Measurements from ENCODE around the gene ANKRD62.

ANKRD62 gene

GRCh38 chr18:12079491-12080237, 14.0 kb upstream of the ANKRD62 start:
- TF ChIP-seq ZFX (IDR thresholded peaks at IDR 0.05; ENCODE audit: borderline replicate concordance) (no peak), CTCF (IDR thresholded peaks at IDR 0.05) (no peak)
- H3K27ac ChIP-seq: no peak overlapping the region

- H3K27ac ChIP-seq: no peak overlapping the region
Measured at GRCh38 chr18:12085136-12085535, 8.5 kb upstream of the ANKRD62 start.

GRCh38 chr18:12085786-12086185, 7.9 kb upstream of the ANKRD62 start:
- TF ChIP-seq CTCF (IDR thresholded peaks at IDR 0.05): no peak
- no peak for TF ChIP-seq ZFX (IDR thresholded peaks at IDR 0.05; ENCODE audit: borderline replicate concordance)
- H3K27ac ChIP-seq: no peak overlapping the region

More at GRCh38 chr18:12085136-12085535, 8.5 kb upstream of the ANKRD62 start:
- TF ChIP-seq ZFX (IDR thresholded peaks at IDR 0.05; ENCODE audit: borderline replicate concordance) (no peak), CTCF (IDR thresholded peaks at IDR 0.05) (no peak)

GRCh38 chr18:12086249-12086648, 7.4 kb upstream of the ANKRD62 start:
- H3K27ac ChIP-seq: no peak overlapping the region
- no peak for TF ChIP-seq CTCF (IDR thresholded peaks at IDR 0.05)
- no peak for TF ChIP-seq ZFX (IDR thresholded peaks at IDR 0.05; ENCODE audit: borderline replicate concordance)

- H3K27ac ChIP-seq: no peak overlapping the region
- no peak for TF ChIP-seq CTCF (IDR thresholded peaks at IDR 0.05)
- TF ChIP-seq ZFX (IDR thresholded peaks at IDR 0.05; ENCODE audit: borderline replicate concordance): no peak
Measured at GRCh38 chr18:12086677-12087470, 6.8 kb upstream of the ANKRD62 start.

GRCh38 chr18:12087471-12088025, 6.1 kb upstream of the ANKRD62 start:
- H3K27ac ChIP-seq: no peak overlapping the region
- TF ChIP-seq CTCF (IDR thresholded peaks at IDR 0.05) (no peak), ZFX (IDR thresholded peaks at IDR 0.05; ENCODE audit: borderline replicate concordance) (no peak)

Measured in 22Rv1 (cell line).